HG03196 (cell line): Measurements from ENCODE around the gene ZNF775.

Experiments
- ATAC-seq: cut with Tn5 transposase; IDR thresholded peaks from one replicate; pipeline ENCODE4 v1.9.1; 2021; ENCODE audit not compliant: unreplicated experiment

The ZNF775 gene

DNA sequence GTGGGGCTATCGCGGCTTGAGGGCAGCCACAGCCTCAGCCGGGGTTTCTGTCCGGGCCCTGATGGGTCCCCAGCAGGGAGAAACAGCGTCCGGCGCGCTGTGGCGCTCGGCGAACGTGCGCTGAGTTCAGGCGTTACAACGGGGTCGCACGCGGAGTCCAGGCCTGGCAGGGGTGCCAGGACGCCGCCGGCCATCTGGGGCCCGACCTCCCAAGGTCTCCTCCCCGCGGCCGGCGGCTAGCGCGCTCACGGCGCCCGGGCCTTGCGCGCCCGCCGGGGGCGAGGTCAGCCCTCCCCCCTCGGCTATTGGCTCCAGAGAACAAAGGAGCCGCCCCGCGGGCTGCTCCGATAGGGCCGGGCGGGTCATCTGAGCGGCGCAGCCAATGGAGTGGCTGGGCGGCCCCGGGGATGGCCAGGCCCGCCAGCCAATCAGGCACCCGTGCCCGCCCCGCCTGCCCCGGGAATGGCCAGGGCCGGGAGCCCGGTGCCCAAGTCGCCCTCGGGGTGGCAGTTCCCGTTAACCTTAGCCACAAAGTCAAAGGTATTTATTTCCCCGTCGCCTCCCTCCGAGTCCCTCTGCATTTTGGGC is at the start of gene ZNF775:
Gene ZNF775 (plus strand): TSS at position 478 of the 588 bp plus-strand sequence. CDS start 9,141 bp downstream, outside the sequence.
- ATAC-seq = peak; percentile 73

DNA sequence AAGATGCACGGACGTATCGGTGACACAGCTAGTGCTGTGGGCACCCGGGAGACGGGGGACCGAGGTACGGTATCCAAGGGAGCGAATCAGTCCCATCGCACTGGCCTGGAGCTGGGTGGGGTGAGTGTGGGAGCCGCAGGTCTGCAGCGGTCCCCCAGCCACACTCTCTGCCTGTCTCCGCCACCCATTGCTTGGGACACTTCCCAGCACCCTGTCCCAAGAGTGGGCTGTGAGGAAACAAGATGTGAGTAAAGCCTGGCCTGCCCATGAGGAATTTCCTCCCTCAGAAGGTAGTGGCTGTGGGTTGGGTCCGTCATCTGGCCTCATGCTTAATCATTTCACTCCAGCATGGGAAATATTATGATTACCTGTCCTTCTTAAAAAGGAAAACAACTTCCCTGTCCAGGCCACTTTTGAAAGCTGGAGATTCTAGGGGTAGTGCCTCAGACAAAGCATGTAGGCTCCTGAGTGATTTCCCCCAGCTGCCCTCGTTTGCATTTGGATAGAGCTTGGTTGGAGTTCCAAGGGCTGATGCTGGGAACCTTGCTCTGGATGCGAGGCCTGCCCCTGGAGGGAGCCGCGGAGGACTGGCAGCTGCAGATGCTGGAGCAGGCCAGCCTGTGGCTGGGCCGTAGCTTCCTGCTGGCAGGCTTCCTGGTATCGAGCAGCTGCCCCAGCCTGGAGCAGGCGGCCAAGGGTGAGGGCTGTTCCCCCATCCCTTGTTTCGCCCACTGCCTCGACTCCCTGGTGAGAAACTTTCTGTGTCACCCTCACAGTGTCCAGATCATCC is 49.6 kb upstream of the ZNF775 start:
- no peak for ATAC-seq

DNA sequence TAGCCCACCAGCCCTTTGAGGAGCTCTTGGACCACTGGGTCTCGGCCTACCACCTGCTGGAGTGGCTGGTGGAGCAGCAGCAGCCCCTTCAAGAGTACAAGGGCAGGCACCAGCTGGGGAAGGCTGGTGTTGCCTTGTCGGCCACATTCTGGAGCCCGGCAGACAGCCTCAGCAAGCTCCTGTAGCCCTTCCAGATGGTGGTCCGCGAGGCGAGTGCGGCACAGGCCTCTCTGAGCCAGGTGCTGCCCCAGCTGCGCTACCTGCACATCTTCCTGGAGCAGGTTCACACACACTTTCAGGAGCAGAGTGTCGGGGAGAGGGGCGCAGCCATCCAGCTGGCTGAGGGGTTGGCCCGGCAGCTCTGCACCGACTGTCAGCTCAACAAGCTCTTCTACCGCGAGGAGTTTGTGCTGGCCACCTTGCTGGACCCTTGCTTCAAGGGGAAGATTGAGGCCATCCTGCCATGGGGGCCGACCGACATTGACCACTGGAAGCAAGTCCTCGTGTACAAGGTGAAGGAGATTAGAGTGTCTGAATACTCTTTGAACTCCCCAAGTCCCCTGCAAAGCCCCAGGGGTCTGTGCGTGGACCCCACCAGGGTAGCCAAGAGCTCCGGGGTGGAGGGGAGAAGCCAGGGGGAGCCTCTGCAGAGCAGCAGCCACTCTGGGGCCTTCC is 48.8 kb upstream of the ZNF775 start:
- ATAC-seq = no peak

DNA sequence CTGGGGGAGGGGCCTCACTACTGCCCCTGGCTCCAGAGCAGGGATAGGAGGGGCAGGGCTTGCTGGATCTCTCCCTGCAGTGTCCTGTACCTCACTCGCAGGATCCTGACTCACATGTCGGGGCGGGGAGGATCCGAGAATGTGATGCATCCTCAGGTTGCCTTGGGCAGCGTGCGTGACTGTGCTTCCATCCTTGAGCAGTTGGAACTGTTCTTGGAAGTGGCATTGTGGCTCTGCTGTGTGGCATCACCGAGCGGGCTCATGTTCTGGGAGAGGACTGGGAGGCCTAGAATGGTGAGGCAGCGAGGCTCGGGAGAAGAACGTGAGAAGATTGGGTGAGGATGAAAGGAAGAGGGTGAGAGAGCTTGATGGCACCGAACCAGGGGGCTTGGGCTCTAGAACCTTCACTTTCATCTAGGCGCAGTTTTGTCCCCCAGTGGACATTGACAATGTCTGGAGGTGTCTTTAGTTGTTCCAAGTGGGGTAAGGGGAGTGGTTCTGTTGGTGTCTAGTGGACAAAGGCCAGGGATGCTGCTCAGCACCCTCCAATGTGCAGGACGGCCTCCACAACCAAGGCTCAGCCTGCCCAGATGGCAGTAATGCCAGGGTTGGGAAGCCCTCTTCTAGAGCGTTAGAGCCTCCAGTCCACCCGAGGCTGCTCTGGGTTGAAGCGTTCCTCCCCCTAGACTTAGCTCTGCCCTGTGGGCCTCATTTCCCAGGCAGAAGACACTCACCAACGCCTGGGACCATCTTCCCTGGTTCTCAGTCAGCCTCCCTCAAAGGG is 46.1 kb upstream of the ZNF775 start:
- no peak for ATAC-seq

GRCh38 chr7:150333659-150334058 is 45.5 kb upstream of the ZNF775 start:
- ATAC-seq = no peak

GRCh38 chr7:150334108-150334507 is 45.0 kb upstream of the ZNF775 start:
- ATAC-seq = no peak

- ATAC-seq = no peak
Measured at GRCh38 chr7:150335108-150335773, 43.9 kb upstream of the ZNF775 start.

DNA sequence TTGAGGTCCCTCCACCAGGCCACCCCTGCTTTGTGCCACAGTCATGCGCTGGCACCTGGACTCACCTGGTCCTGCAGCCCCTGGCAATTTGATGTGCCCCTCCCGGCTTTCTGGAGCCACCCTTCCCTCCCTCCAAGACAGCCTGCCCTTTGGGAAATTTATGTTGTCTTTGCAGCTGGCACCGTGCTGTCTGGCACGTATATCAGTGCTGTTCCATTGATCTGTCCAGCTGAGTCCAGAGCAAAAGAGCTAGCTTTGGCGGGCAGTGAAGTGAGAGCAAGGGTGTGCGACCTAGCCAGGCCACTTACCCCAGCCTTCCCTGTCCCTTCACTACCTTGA is 43.4 kb upstream of the ZNF775 start:
- no peak for ATAC-seq

DNA sequence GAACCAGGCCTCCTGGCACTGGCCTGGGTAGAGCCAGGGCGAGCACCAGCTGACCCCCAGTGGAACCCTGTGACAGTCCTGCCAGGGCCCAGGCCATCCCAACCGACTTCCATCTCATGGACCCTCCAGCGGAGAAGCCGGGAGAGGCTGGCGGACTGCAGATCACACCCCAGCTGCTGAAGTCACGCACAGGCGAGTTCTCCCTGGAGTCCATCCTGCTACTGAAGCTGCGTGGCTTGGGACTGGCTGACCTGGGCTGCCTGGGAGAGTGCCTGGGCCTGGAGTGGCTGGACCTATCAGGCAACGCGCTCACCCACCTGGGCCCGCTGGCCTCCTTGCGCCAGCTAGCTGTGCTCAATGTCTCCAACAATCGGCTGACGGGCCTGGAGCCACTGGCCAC is 42.4 kb upstream of the ZNF775 start:
- no peak for ATAC-seq

GRCh38 chr7:150337179-150337578 is 42.0 kb upstream of the ZNF775 start:
- no peak for ATAC-seq

GRCh38 chr7:150337659-150338081 is 41.5 kb upstream of the ZNF775 start:
- ATAC-seq = no peak

DNA sequence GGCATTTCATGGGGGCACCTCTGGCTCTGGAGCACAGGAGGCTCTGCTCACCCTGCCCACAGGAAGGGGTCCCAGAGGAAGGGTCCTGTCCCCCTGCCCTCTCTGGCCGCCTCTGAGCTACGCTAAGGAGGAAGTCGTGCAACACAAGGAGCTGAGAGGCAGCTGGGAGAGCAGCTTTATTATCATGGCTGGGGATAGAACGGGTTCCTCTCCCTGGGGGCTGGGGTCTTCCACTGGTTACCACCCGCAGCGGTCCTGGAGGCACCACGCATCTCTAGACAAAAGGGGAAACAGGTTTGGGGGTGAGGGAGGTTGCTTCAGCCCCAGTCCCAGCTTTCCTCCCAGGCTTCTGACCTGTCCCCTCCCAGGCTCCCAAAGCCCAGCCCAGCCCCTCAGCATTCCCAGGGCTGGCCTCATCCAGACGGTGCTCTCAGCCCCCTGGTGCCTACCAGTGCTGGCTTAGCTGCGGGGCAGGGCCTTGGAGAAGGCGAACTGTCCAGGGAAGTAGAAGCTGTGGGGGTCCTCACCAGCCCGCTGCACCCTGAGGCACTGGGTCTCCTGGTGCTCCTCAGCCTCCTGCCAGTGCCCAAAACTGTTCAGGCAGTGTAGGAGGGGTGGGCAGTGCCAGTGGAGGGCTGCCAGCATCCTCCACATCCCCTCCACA is 40.8 kb upstream of the ZNF775 start:
- ATAC-seq = no peak

- no peak for ATAC-seq
Measured at GRCh38 chr7:150339409-150339809, 39.7 kb upstream of the ZNF775 start.

- ATAC-seq = no peak
Measured at GRCh38 chr7:150340024-150340749, 38.9 kb upstream of the ZNF775 start.

GRCh38 chr7:150340875-150341262 is 38.3 kb upstream of the ZNF775 start:
- ATAC-seq = no peak

DNA sequence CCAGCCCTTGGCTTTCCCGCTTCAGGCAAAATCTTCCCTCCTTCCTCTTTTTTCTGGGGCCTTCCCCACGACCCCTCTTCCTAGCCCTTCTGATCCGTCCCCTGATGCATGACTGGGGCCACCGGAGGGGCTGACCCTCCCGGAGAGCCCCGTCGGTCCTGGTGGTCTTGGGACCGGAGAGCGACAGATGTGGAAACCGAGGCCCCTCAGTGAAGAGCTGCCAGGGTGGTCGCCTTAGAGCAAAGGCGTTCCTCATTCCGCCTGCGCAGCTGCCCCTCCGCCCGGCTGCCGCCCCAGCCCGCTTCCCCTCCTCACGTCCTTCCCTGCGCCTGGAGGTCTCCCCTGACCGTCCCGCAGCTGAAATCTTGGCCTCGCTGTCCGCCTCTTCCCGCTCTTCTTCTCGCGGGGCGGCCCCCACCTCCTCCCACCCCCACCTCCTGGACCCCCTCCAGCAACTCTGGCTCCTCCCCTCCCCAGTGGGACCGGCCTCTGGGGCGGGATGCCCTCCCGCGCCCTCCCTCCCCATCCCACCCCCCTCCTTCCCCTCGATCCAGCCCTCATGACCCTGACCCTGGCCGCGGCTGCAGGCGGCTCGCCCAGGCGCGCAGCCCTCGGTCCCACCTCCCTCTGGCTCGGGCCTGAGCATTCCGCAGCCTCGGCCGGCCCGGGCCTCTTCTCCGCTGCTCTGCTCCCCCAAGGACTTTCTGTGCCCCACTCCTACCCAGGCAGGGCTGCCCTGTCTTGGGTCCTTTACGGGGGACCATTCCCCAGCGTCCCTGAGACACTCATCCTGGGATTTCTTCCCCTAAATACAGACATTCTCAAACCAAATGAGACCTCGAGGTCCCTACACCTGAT is 37.6 kb upstream of the ZNF775 start, which contains the start of gene RARRES2:
Gene RARRES2 (minus strand): TSS at position 367 of the 858 bp plus-strand sequence. CDS start 1,020 bp downstream, outside the sequence.
- no peak for ATAC-seq

- ATAC-seq = no peak
Measured at GRCh38 chr7:150342121-150342408, 37.1 kb upstream of the ZNF775 start.

DNA sequence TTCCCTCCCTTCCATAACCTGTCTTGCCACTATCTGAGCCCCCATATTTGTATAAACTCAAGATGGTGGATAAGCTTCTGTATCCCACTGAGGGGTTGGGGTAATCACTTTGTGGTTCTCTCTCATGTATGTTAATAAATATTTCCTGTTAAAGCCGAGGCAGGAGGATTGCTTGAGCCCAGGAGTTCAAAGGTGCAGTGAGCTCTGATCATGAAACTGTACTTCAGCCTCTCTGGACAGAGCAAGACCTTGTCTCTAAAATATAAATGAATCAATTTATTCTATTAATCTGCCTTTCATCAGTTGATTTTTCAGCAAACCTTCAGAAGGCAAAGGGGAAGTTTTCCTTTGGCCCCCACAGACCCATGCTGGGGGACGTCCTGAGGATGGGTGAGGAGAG is 35.9 kb upstream of the ZNF775 start:
- no peak for ATAC-seq

DNA sequence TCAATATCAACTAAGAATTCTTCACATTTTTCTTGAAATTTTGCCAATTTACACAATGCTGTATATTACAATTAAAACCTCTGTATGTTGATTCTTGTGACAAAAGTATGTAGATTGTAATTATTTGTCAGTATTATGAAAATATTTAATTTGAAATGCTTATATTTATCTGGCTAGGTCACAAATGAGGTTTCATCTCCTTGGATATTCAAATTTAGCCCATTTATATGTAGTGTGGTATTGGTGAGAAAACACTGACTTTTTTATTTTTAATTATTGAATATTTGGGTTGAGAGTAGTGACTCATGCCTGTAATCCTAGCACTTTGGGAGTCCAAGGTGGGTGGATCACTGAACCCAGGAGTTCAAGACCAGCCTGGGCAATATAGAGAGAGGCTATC is 34.8 kb upstream of the ZNF775 start:
- no peak for ATAC-seq
